ENCODE data around the gene POU2F1.

GRCh38 chr1:167426716-167427115 lies 206.0 kb downstream of the POU2F1 start:
- TF ChIP-seq CTCF (IDR thresholded peaks at IDR 0.05) (no peak), POLR2A (IDR thresholded peaks at IDR 0.05) (no peak)

Measured in tibial nerve (tissue), 3 donors.